HG03159 (cell line): ENCODE measurements around the gene MPDZ.

Experiments
- ATAC-seq: cut with Tn5 transposase; IDR thresholded peaks from one replicate; pipeline ENCODE4 v1.9.1; 2021; ENCODE audit warnings: mild to moderate bottlenecking, moderate library complexity; ENCODE audit not compliant: unreplicated experiment

The MPDZ gene

GRCh38 chr9:13186091-13186490 lies 93.4 kb downstream of the MPDZ start:
- ATAC-seq, result no peak

GRCh38 chr9:13181652-13182051 lies 97.8 kb downstream of the MPDZ start:
- ATAC-seq, result no peak

DNA sequence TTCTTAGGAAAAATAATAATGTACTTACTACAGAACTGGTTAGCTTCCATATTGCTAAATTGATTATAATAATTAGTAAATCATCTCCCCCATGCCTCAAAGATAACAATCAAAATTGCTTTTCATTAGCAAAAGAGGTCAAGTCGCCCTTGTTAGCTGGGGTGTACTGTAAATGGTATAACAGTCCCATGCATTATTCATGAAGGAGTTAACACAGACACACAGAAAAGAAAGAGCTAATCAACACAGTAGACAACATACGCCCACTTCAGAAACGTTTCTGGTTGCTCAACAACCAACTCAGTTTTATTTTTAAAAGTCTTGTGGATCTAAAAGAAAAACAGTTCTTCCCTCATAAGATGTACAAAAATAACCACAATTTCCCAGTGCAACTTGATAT lies 100.2 kb downstream of the MPDZ start:
- ATAC-seq, result no peak

GRCh38 chr9:13175732-13176131 lies 103.8 kb downstream of the MPDZ start:
- no peak for ATAC-seq

DNA sequence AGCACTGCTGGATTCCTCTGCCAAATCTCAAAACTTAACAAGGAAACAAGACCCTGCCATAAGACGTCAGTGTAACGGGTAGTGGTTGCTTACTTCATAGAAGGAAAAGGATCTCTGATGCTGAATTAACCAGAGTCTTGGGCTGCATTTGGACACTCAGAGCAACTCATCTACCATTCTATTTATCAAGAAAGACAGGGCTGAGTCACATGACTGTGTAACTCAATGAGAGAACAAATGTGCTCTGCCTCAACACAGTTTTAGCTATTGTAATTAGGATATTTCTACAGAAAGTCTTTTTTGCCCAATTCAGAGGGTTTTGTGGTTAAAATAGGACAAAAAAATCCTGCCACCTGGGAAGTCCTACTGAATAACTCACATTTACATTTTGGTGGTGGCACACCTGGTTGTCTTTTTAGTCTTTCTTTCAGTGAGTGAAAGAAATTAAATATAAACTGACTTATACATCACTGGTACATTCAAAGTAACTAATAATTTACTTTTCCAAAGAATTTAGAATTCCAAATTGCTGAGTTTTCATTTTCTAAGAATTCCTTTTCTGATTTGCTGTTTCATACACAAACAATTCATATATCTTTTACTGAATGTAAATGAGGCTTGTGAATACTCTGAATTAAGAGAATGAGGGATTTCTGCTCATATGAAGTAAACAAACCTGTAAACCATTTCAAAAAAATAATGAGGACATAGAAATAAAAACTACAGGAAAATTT lies 104.4 kb downstream of the MPDZ start:
- no peak for ATAC-seq

DNA sequence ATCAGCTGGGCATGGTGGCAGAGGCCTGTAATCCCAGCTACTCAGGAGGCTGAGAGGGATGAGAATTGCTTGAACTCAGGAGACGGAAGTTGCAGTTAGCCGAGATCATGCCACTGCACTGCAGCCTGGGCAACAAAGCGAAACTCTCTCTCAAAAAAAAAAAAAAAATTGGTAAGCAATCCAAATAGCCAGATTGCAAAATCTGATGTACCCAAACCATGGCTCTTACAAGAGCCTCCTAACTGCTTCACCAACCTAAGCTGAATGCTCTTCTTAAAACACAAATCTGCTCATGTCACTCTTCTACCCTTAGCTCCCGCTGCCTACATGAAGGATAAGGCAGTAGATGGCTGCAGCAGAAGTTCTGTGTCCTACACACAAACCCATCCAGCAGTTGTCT lies 105.9 kb downstream of the MPDZ start:
- no peak for ATAC-seq

- no peak for ATAC-seq
These were observed 108.2 kb downstream of the MPDZ start for GRCh38 chr9:13171261-13171660.

GRCh38 chr9:13166996-13167395 lies 112.5 kb downstream of the MPDZ start:
- no peak for ATAC-seq

- ATAC-seq, result no peak
These were observed 113.5 kb downstream of the MPDZ start for GRCh38 chr9:13165956-13166355.

DNA sequence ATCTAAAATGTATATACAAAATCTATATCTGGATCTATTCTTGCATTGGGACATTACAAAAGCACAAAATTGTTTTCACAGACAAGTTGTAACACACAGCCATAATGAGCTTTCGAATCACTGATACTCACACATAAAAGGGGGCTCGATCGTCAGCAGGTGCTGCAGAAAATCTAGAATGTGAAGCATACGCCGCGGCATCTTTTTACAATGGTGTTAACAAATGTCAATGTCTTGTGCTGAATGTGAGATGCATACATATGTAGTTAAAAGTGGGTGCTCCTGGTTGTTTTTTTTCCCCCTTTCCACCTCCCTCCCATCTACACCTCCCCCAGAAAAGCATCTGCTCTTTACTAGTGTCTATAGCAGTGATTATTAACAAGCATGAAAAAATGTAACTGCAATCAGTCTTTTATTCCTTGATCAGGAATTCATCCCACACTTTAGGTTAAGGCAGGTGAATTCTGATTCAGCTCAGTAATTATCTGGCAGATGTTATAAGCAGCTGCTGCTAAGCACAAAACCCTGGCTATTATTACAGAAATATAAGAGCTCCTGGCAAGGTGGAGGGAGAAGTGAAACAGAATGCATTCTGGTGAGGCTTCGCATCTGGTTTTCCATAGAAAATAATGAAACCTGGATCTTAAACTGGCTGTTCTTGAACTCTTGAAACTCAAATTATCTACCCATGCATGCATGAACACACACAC lies 114.1 kb downstream of the MPDZ start:
- ATAC-seq, result no peak

GRCh38 chr9:13163946-13164345 lies 115.5 kb downstream of the MPDZ start:
- ATAC-seq, result no peak

DNA sequence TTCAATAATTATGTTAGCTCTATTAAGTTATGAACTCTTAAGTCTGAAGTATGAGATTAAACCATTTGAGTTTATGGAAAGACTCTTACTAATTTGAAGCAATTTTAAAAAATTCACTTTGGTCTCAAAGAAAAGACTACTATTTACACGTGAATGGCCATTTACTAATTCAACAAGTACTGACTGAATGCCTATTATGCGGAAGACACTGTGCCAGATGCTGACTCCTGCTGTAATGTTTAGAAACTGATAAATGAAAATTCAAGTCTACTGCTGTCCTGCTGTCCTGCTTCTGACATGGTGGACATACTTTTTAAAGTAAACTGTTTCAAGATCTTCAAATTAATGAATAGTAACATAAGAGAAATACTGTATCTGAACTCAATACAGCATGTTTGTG lies 116.2 kb downstream of the MPDZ start:
- ATAC-seq, result no peak

DNA sequence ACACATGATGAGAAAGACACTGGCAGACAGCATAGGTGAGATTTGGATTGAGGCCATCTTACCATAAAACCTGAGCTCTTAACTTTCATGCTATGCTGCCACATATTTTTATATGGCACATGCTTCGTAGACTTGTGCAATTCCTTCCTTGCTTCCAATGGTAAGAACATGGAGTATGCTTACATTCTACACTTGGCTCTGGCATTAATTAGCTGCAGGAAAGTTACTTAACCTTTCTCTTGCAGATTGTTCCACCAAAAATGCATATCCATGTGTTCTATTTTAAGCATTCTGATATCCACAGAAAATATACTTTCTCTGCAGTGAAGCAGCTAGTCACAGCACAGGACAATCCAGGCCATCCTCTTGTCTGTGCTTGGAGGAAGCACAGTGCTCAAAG lies 119.4 kb downstream of the MPDZ start:
- ATAC-seq, result no peak

DNA sequence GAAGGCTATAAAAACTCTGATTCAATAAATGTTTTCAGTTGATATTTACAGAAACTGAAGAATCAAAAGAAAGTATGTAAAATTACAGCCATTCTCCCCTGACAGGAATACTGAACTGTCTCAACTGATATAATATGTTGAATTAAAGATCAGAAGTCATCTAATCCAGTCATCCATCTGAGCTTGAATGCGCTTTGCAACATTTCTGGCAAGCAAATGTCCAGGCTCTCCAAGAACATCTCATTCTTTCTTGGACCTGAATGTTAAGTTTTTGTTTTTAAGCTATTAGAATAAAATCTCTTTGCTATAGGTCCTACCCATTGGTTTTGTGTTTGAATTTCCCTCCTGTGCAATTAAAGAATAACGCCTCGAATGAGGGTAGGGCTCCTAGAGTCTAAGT lies 120.5 kb downstream of the MPDZ start:
- no peak for ATAC-seq

GRCh38 chr9:13151489-13151888 lies 128.0 kb downstream of the MPDZ start:
- no peak for ATAC-seq

- ATAC-seq, result no peak
These were observed 130.0 kb downstream of the MPDZ start for GRCh38 chr9:13149454-13149853.

GRCh38 chr9:13146840-13147239 lies 132.7 kb downstream of the MPDZ start:
- ATAC-seq, result no peak

- no peak for ATAC-seq
These were observed 134.2 kb downstream of the MPDZ start for GRCh38 chr9:13145340-13145739.

- no peak for ATAC-seq
These were observed 135.2 kb downstream of the MPDZ start for GRCh38 chr9:13144166-13144775.

DNA sequence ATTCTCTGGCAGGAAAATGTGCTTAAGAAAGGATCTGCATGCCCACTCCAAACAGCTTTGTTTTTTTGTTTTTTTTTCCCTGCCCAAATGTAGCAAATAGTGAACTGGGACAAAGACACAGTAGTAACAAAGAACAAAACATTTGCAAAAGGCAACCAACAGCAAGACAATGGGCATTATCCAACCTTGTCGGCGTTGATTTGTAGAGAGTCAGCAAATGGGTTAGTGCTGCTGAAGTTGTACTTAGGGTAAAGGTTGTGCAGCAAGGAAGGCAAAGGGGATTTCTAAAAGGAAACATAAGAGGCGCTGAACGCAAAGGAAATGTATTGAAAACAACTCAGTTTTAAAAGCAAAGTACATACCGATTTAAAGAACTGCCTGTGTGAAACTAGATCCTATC lies 136.2 kb downstream of the MPDZ start:
- no peak for ATAC-seq

- ATAC-seq, result no peak
These were observed 136.7 kb downstream of the MPDZ start for GRCh38 chr9:13142776-13143175.

GRCh38 chr9:13141629-13142028 lies 137.9 kb downstream of the MPDZ start:
- no peak for ATAC-seq
